HEK293 (cell line): ENCODE measurements around the gene FAIM.

Experiments used
- CTCF ChIP-seq: fragments of 450-650 bp; formaldehyde crosslinking; IDR thresholded peaks from 2 replicates; pipeline ENCODE4 v1.5.1; 2016; ENCODE audit warnings: missing biosample characterization, missing genetic modification characterization
- KLF16 ChIP-seq: fragments of 450-650 bp; formaldehyde crosslinking; IDR thresholded peaks from 2 replicates; pipeline ENCODE4 v1.5.1; 2017; ENCODE audit warnings: missing biosample characterization, missing genetic modification characterization
- MYNN ChIP-seq: fragments of 450-650 bp; formaldehyde crosslinking; IDR thresholded peaks from 2 replicates; pipeline ENCODE4 v1.5.1; 2016; ENCODE audit warnings: missing biosample characterization, missing genetic modification characterization, borderline replicate concordance
- PBX3 ChIP-seq: sonication (generic); formaldehyde crosslinking; IDR thresholded peaks from 2 replicates; pipeline ENCODE4 v1.8.1; 2022; ENCODE audit warnings: mild to moderate bottlenecking, moderate library complexity, missing genetic modification reagents
- ZBTB6 ChIP-seq: fragments of 450-650 bp; formaldehyde crosslinking; IDR thresholded peaks from 2 replicates; pipeline ENCODE4 v1.5.1; 2017; ENCODE audit warnings: missing biosample characterization, missing genetic modification characterization
- ZNF121 ChIP-seq: fragments of 450-650 bp; formaldehyde crosslinking; IDR thresholded peaks from 2 replicates; pipeline ENCODE4 v1.5.1; 2016; ENCODE audit warnings: missing biosample characterization, missing genetic modification characterization
- ZNF133 ChIP-seq: fragments of 450-650 bp; formaldehyde crosslinking; IDR thresholded peaks from 2 replicates; pipeline ENCODE4 v1.5.1; 2016; ENCODE audit warnings: missing biosample characterization, missing genetic modification characterization
- ZNF169 ChIP-seq: fragments of 450-650 bp; formaldehyde crosslinking; IDR thresholded peaks from 2 replicates; pipeline ENCODE4 v1.5.1; 2016; ENCODE audit warnings: missing biosample characterization, missing genetic modification characterization
- ZNF24 ChIP-seq: fragments of 450-650 bp; formaldehyde crosslinking; IDR thresholded peaks from 2 replicates; pipeline ENCODE4 v1.5.1; 2016; ENCODE audit warnings: missing biosample characterization, missing genetic modification characterization
- ZNF510 ChIP-seq: fragments of 450-650 bp; formaldehyde crosslinking; IDR thresholded peaks from 2 replicates; pipeline ENCODE4 v1.5.1; 2018; ENCODE audit warnings: mild to moderate bottlenecking, missing genetic modification characterization, missing biosample characterization; ENCODE audit not compliant: insufficient replicate concordance
- ZSCAN23 ChIP-seq: fragments of 450-650 bp; formaldehyde crosslinking; IDR thresholded peaks from 2 replicates; pipeline ENCODE4 v1.5.1; 2016; ENCODE audit warnings: missing biosample characterization, missing genetic modification characterization
- ZSCAN5A ChIP-seq: fragments of 450-650 bp; formaldehyde crosslinking; IDR thresholded peaks from 2 replicates; pipeline ENCODE4 v1.5.1; 2016; ENCODE audit warnings: missing biosample characterization, missing genetic modification characterization

GRCh38 chr3:138682648-138683047 is 74.1 kb downstream of the FAIM start:
- no peak for TF ChIP-seq CTCF (tag by site-specific recombination)
- no peak for TF ChIP-seq ZNF169 (tag by site-specific recombination)
- no peak for TF ChIP-seq ZBTB6
- no peak for TF ChIP-seq ZNF510 (tag by site-specific recombination)
- no peak for TF ChIP-seq PBX3
- no peak for TF ChIP-seq ZNF121
- TF ChIP-seq MYNN (tag by site-specific recombination), result no peak
- TF ChIP-seq ZNF133 (tag by site-specific recombination), result no peak
- no peak for TF ChIP-seq ZSCAN5A (tag by site-specific recombination)
- no peak for TF ChIP-seq KLF16 (tag by site-specific recombination)
- TF ChIP-seq ZNF24 (tag by site-specific recombination), result no peak
- no peak for TF ChIP-seq ZSCAN23 (tag by site-specific recombination)
